ENCODE results near the gene CNGA1.

DNA sequence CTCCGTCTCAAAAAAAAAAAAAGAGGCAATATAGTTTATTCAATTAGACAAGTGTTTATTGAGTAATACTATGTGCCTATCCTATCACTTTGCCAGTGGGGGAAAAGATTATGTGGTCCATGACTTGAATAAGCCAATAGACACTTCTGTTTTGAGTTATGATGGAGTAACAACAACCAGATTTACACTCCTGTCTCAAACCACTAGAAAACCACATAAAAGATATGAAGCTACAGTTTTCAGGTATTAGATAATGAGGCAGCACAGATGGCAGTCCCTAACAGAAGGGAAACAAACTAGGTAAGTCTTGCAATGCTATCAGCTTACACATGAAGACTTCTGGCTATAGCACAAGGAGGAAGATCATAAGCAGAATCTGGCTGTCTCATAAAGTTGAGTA, 124.6 kb downstream of the CNGA1 start:
- TF ChIP-seq CTCF (tag by site-specific recombination; IDR thresholded peaks at IDR 0.05) (no peak), ZNF274 (IDR thresholded peaks at IDR 0.05; ENCODE audit: low read length) (no peak), ZNF274 (tag by site-specific recombination; IDR thresholded peaks at IDR 0.05; ENCODE audit: borderline replicate concordance) (no peak), ZBTB7A (tag by site-specific recombination; IDR thresholded peaks at IDR 0.05; ENCODE audit: low read depth) (no peak), ZNF174 (tag by site-specific recombination; IDR thresholded peaks at IDR 0.05) (no peak), ZNF133 (tag by site-specific recombination; IDR thresholded peaks at IDR 0.05) (no peak), TRIM28 (IDR thresholded peaks at IDR 0.05; ENCODE audit: borderline replicate concordance, low read length) (no peak), ZNF530 (tag by site-specific recombination; IDR thresholded peaks at IDR 0.05; ENCODE audit: low read depth) (no peak), KLF1 (tag by site-specific recombination; IDR thresholded peaks at IDR 0.05) (no peak), ZNF660 (tag by site-specific recombination; IDR thresholded peaks at IDR 0.05) (no peak)
- TF ChIP-seq, protein P1, sequence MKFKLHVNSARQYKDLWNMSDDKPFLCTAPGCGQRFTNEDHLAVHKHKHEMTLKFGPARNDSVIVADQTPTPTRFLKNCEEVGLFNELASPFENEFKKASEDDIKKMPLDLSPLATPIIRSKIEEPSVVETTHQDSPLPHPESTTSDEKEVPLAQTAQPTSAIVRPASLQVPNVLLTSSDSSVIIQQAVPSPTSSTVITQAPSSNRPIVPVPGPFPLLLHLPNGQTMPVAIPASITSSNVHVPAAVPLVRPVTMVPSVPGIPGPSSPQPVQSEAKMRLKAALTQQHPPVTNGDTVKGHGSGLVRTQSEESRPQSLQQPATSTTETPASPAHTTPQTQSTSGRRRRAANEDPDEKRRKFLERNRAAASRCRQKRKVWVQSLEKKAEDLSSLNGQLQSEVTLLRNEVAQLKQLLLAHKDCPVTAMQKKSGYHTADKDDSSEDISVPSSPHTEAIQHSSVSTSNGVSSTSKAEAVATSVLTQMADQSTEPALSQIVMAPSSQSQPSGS (tag by site-specific recombination; IDR thresholded peaks at IDR 0.05; ENCODE audit: low read depth) = no peak

All from HEK293 (cell line).